Choroid plexus epithelial cell (primary cell): Measurements from ENCODE around the gene CDCA8.

ENCODE experiments used
- DNase-seq: peaks from one replicate; pipeline ENCODE4 v3.0.0-alpha.2; 2010; ENCODE audit warnings: low read depth
- H3K4me3 ChIP-seq: 2 replicates; pipeline ENCODE4 v1.5.1; 2011; ENCODE audit warnings: low read depth, mild to moderate bottlenecking, control low read depth, low read length, moderate library complexity
- CTCF ChIP-seq: conservative IDR thresholded peaks from 2 replicates; pipeline ENCODE4 v1.5.1; 2011; ENCODE audit warnings: low read depth, mild to moderate bottlenecking, control low read depth, inconsistent platforms, low read length, moderate library complexity

The CDCA8 gene

GRCh38 chr1:37672136-37672870, 20.0 kb upstream of the CDCA8 start:
- no peak for TF ChIP-seq CTCF
- no peak for DNase-seq
- no peak overlapping the region for H3K4me3 ChIP-seq

GRCh38 chr1:37673920-37674319, 18.4 kb upstream of the CDCA8 start:
- DNase-seq: no peak
- H3K4me3 ChIP-seq: no peak overlapping the region

GRCh38 chr1:37676281-37677142, 15.8 kb upstream of the CDCA8 start:
- no peak overlapping the region for H3K4me3 ChIP-seq
- no peak for DNase-seq

More at GRCh38 chr1:37673920-37674319, 18.4 kb upstream of the CDCA8 start:
- no peak for TF ChIP-seq CTCF

GRCh38 chr1:37677143-37677439, 15.2 kb upstream of the CDCA8 start:
- no peak overlapping the region for H3K4me3 ChIP-seq
- TF ChIP-seq CTCF: no peak
- DNase-seq: no peak

More at GRCh38 chr1:37676281-37677142, 15.8 kb upstream of the CDCA8 start:
- no peak for TF ChIP-seq CTCF

GRCh38 chr1:37677808-37678207, 14.5 kb upstream of the CDCA8 start:
- TF ChIP-seq CTCF: no peak
- DNase-seq: no peak
- H3K4me3 ChIP-seq: no peak overlapping the region

GRCh38 chr1:37680933-37681332, 11.4 kb upstream of the CDCA8 start:
- DNase-seq: no peak
- no peak for TF ChIP-seq CTCF
- no peak overlapping the region for H3K4me3 ChIP-seq
